Measurements from ENCODE around the gene ANKFY1. TPM values are rescaled to one million over a fixed set of nuclear protein-coding genes. Genes with fewer than 3 reads are reported as not detected.

The ANKFY1 gene
- total RNA-seq, 1 experiment from 2014 or later, result 38.9 TPM

DNA sequence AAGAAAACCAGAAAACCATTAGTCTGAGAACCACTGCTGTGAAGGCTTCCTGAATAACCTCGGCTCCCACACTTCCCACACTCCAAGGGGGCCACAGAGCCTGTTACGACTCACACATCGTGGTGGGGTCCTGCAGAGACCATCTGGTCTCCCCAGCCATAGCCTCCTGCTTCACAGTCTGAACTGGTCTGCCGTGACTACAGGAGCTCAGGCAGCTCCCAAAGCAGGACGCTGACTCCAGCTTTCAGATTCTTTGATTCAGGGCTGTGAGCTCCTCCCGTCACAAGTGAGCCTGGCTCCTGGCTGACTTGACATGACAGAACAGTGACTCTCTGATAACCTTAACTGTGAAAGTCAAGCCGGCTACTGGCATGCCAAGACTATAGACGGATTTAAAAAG is 83.0 kb downstream of the ANKFY1 start:
- RAD21 ChIA-PET (ENCODE audit: low non-redundant PET in 1 of 2, low total read pairs in 2 of 2, uncharacterized antibody in 2 of 2, unreplicated experiment in 2 of 2), result no interaction called here
- peaks cover 37% of the 10 kb centered on the region in 2 experiments for H3K36me3 ChIP-seq (ENCODE audit: control insufficient read depth in 1 of 2, insufficient read depth in 2 of 2, low read length in 2 of 2)
- no TSS peak for BruUV-seq (replicated peaks)

DNA sequence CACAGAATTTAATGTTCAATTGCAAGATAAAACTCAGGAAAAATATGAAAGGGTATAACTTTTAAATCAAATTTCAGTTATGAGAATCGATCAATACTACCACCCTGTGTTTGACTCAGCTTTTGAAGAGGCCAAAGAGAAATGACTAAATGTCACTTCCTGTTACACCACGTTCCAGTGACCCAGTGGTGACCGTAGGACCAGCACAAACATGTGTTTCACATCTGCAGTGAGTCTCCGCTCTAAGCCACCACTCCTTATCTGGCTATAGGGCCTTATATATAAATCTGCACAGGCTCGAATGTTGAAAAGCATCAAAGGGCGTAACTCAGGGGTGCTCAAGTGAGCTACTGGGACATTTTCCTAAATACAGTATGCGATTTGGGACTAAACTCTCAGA is 84.7 kb downstream of the ANKFY1 start:
- no peaks in the 10 kb centered on the region for H3K9me3 ChIP-seq (ENCODE audit: control insufficient read depth in 1 of 2, insufficient read depth in 1 of 2, low read depth in 1 of 2, low read length in 2 of 2)
- BruUV-seq (replicated peaks), result no TSS peak
- no peaks in the 10 kb centered on the region for H3K4me1 ChIP-seq (ENCODE audit: control insufficient read depth in 1 of 2, insufficient read depth in 2 of 2, low read length in 2 of 2)
- H3K27me3 ChIP-seq (ENCODE audit: insufficient read depth, low read length), result no peaks in the 10 kb centered on the region
- H2AFZ ChIP-seq (ENCODE audit: low read depth, low read length, poor library complexity, severe bottlenecking), result no peak overlapping the region
- CTCF ChIA-PET, result no interaction called here
- H3K4me3 ChIP-seq (replicated peaks in 1 of 2; ENCODE audit: low read depth in 1 of 2, low read length in 2 of 2), result no peak overlapping the region
- ATAC-seq (no peak), DNase-seq (ENCODE audit: low read depth, low spot score) (no peak)
- intact Hi-C loops (cut with micrococcal nuclease), result no loop called here
- RAD21 ChIA-PET (ENCODE audit: low non-redundant PET in 1 of 2, low total read pairs in 2 of 2, uncharacterized antibody in 2 of 2, unreplicated experiment in 2 of 2), result no interaction called here
- H3K79me2 ChIP-seq (ENCODE audit: insufficient read depth, low read length), result no peaks in the 10 kb centered on the region
- no peak overlapping the region for H3K4me2 ChIP-seq (ENCODE audit: low read length)
- POLR2A ChIA-PET, result no interaction called here
- H3K9me2 ChIP-seq (ENCODE audit: insufficient read depth), result no peaks in the 10 kb centered on the region
- no peak overlapping the region for H3K27ac ChIP-seq (ENCODE audit: low read depth, low read length)
- peaks cover 38 to 41% of the 10 kb centered on the region in 2 experiments for H3K36me3 ChIP-seq (ENCODE audit: control insufficient read depth in 1 of 2, insufficient read depth in 2 of 2, low read length in 2 of 2)
- no peaks in the 10 kb centered on the region for H4K20me1 ChIP-seq (ENCODE audit: insufficient read depth)
- H3K9ac ChIP-seq (ENCODE audit: low read length), result no peak overlapping the region
- TF ChIP-seq YY1 (IDR thresholded peaks at IDR 0.05; ENCODE audit: extremely low read depth, insufficient replicate concordance, low read depth, low read length) (no peak), ELF1 (IDR thresholded peaks at IDR 0.05; ENCODE audit: borderline replicate concordance, low read depth) (no peak), EZH2 (IDR thresholded peaks at IDR 0.05) (no peak), POLR2AphosphoS5 (IDR thresholded peaks at IDR 0.05; ENCODE audit: low read depth, low read length) (no peak), CBX3 (IDR thresholded peaks at IDR 0.05; ENCODE audit: low read depth) (no peak), CEBPB (IDR thresholded peaks at IDR 0.05; ENCODE audit: low read depth) (no peak), JUND (IDR thresholded peaks at IDR 0.05) (no peak), EZH2phosphoT487 (IDR thresholded peaks at IDR 0.05; ENCODE audit: borderline replicate concordance) (no peak), SRF (IDR thresholded peaks at IDR 0.05; ENCODE audit: low read depth) (no peak), POLR2A (IDR thresholded peaks at IDR 0.05; ENCODE audit: borderline replicate concordance, extremely low read depth, insufficient read depth, insufficient read length) (no peak), RAD21 (IDR thresholded peaks at IDR 0.05; ENCODE audit: low read depth) (no peak), TCF7L2 (IDR thresholded peaks at IDR 0.05; ENCODE audit: borderline replicate concordance, extremely low read depth, insufficient read depth, insufficient read length) (no peak), ZFX (IDR thresholded peaks at IDR 0.05) (no peak), FOSL1 (IDR thresholded peaks at IDR 0.05; ENCODE audit: low read depth) (no peak), SIN3A (IDR thresholded peaks at IDR 0.05; ENCODE audit: low read depth) (no peak)
- TF ChIP-seq, protein P1, sequence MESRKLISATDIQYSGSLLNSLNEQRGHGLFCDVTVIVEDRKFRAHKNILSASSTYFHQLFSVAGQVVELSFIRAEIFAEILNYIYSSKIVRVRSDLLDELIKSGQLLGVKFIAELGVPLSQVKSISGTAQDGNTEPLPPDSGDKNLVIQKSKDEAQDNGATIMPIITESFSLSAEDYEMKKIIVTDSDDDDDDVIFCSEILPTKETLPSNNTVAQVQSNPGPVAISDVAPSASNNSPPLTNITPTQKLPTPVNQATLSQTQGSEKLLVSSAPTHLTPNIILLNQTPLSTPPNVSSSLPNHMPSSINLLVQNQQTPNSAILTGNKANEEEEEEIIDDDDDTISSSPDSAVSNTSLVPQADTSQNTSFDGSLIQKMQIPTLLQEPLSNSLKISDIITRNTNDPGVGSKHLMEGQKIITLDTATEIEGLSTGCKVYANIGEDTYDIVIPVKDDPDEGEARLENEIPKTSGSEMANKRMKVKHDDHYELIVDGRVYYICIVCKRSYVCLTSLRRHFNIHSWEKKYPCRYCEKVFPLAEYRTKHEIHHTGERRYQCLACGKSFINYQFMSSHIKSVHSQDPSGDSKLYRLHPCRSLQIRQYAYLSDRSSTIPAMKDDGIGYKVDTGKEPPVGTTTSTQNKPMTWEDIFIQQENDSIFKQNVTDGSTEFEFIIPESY (IDR thresholded peaks at IDR 0.05; ENCODE audit: extremely low read depth, insufficient replicate concordance, low read length), result no peak
- TF ChIP-seq, protein P2, sequence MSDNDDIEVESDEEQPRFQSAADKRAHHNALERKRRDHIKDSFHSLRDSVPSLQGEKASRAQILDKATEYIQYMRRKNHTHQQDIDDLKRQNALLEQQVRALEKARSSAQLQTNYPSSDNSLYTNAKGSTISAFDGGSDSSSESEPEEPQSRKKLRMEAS (IDR thresholded peaks at IDR 0.05), result no peak
- TF ChIP-seq, protein P3, sequence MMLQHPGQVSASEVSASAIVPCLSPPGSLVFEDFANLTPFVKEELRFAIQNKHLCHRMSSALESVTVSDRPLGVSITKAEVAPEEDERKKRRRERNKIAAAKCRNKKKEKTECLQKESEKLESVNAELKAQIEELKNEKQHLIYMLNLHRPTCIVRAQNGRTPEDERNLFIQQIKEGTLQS (IDR thresholded peaks at IDR 0.05), result no peak
- TF ChIP-seq, protein P4, sequence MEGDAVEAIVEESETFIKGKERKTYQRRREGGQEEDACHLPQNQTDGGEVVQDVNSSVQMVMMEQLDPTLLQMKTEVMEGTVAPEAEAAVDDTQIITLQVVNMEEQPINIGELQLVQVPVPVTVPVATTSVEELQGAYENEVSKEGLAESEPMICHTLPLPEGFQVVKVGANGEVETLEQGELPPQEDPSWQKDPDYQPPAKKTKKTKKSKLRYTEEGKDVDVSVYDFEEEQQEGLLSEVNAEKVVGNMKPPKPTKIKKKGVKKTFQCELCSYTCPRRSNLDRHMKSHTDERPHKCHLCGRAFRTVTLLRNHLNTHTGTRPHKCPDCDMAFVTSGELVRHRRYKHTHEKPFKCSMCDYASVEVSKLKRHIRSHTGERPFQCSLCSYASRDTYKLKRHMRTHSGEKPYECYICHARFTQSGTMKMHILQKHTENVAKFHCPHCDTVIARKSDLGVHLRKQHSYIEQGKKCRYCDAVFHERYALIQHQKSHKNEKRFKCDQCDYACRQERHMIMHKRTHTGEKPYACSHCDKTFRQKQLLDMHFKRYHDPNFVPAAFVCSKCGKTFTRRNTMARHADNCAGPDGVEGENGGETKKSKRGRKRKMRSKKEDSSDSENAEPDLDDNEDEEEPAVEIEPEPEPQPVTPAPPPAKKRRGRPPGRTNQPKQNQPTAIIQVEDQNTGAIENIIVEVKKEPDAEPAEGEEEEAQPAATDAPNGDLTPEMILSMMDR (IDR thresholded peaks at IDR 0.05 in 2 of 3, conservative IDR thresholded peaks at IDR 0.05 in 1 of 3; ENCODE audit: borderline replicate concordance in 1 of 3, insufficient read depth in 1 of 3, low read depth in 2 of 3, low read length in 2 of 3), result no peak

More for the DNA sequence above, 83.0 kb downstream of the ANKFY1 start:
- Histone ChIP-seq H3K27me3 (ENCODE audit: insufficient read depth, low read length) (no peaks in the 10 kb centered on the region), H3K4me1 (ENCODE audit: control insufficient read depth in 1 of 2, insufficient read depth in 2 of 2, low read length in 2 of 2) (no peaks in the 10 kb centered on the region), H3K9me2 (ENCODE audit: insufficient read depth) (no peaks in the 10 kb centered on the region), H3K9ac (ENCODE audit: low read length) (no peak overlapping the region), H4K20me1 (ENCODE audit: insufficient read depth) (no peaks in the 10 kb centered on the region), H3K27ac (ENCODE audit: low read depth, low read length) (no peak overlapping the region), H3K4me2 (ENCODE audit: low read length) (no peak overlapping the region), H2AFZ (ENCODE audit: low read depth, low read length, poor library complexity, severe bottlenecking) (no peak overlapping the region), H3K4me3 (replicated peaks in 1 of 2; ENCODE audit: low read depth in 1 of 2, low read length in 2 of 2) (no peak overlapping the region), H3K79me2 (ENCODE audit: insufficient read depth, low read length) (no peaks in the 10 kb centered on the region), H3K9me3 (ENCODE audit: control insufficient read depth in 1 of 2, insufficient read depth in 1 of 2, low read depth in 1 of 2, low read length in 2 of 2) (no peaks in the 10 kb centered on the region)
- POLR2A ChIA-PET, result no interaction called here
- intact Hi-C loops (cut with micrococcal nuclease), result no loop called here
- no peak for TF ChIP-seq SRF (IDR thresholded peaks at IDR 0.05; ENCODE audit: low read depth)
- no peak for ATAC-seq
- DNase-seq (ENCODE audit: low read depth, low spot score), result no peak
- CTCF ChIA-PET, result interaction anchor here (1.4 kb wide), 1 partner anchor 19 kb away, joined by 5 read pairs; no protein-coding TSS in a partner anchor

Measured in HCT116 (cell line).